HTERT RPE-1 (cell line): ENCODE measurements around the gene ZC3H14.

Experiments
- in situ Hi-C: fragments of 300-500 bp; cut with MboI; formaldehyde crosslinking; loops from 4 replicates; pipeline ENCODE4 v1.14.3; 2020; ENCODE audit warnings: low sequenced_read_pairs

ZC3H14 gene

GRCh38 chr14:88668448-88669116 is 105.7 kb downstream of the ZC3H14 start:
- in situ Hi-C loops = no loop called here

GRCh38 chr14:88669346-88669745 is 106.5 kb downstream of the ZC3H14 start:
- in situ Hi-C loops = no loop called here
